Measurements from ENCODE around the gene RPS18. TPM values are rescaled to one million over a fixed set of nuclear protein-coding genes. Genes with fewer than 3 reads are reported as not detected.
"Not testable (repeated sequence)": the region's sequence is repeated elsewhere in the genome, so short reads cannot be mapped to it uniquely, and the experiment has no call there.

The RPS18 gene
- total and polyA plus RNA-seq, 4 donors: 742 to 1,432 (median 1,060) TPM

- Histone ChIP-seq H3K4me1 (ENCODE audit: control insufficient read depth in 4 of 4, insufficient read depth in 4 of 4, low read length in 3 of 4) (peaks cover 9 to 54% (median 42%) of the 10 kb centered on the region in 4 donors), H3K9ac (ENCODE audit: low read depth in 1 of 2, low read length in 2 of 2) (no peak overlapping the region), H3K9me3 (ENCODE audit: control insufficient read depth in 4 of 4, low read length in 3 of 4) (no peaks in the 10 kb centered on the region), H3K27ac (ENCODE audit: low read depth in 1 of 2, low read length in 2 of 2) (no peak overlapping the region), H3K36me3 (ENCODE audit: control insufficient read depth in 4 of 4, insufficient read depth in 3 of 4, low read depth in 1 of 4, low read length in 3 of 4) (peaks cover 0 to 29% (median 12%) of the 10 kb centered on the region in 4 donors), H3K4me3 (ENCODE audit: low read depth in 1 of 3, low read length in 3 of 3) (no peak overlapping the region), H3K27me3 (ENCODE audit: control insufficient read depth in 4 of 4, insufficient read depth in 4 of 4, low read length in 3 of 4) (no peaks in the 10 kb centered on the region)
- no peak for DNase-seq (ENCODE audit: low spot score)
- TF ChIP-seq EGR1 (IDR thresholded peaks at IDR 0.05; ENCODE audit: low read depth in 2 of 2): no peak
- TF ChIP-seq FOXA2 (IDR thresholded peaks at IDR 0.05): peak; percentile 26
- TF ChIP-seq, protein P1, sequence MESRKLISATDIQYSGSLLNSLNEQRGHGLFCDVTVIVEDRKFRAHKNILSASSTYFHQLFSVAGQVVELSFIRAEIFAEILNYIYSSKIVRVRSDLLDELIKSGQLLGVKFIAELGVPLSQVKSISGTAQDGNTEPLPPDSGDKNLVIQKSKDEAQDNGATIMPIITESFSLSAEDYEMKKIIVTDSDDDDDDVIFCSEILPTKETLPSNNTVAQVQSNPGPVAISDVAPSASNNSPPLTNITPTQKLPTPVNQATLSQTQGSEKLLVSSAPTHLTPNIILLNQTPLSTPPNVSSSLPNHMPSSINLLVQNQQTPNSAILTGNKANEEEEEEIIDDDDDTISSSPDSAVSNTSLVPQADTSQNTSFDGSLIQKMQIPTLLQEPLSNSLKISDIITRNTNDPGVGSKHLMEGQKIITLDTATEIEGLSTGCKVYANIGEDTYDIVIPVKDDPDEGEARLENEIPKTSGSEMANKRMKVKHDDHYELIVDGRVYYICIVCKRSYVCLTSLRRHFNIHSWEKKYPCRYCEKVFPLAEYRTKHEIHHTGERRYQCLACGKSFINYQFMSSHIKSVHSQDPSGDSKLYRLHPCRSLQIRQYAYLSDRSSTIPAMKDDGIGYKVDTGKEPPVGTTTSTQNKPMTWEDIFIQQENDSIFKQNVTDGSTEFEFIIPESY (IDR thresholded peaks at IDR 0.05): no peak
- peak in 1 of 2 donors; percentile 39 for TF ChIP-seq GABPA (IDR thresholded peaks at IDR 0.05 in 1 of 2, conservative IDR thresholded peaks at IDR 0.05 in 1 of 2)
- no peak for TF ChIP-seq YY1 (IDR thresholded peaks at IDR 0.05)
- TF ChIP-seq SP1 (IDR thresholded peaks at IDR 0.05): no peak
- TF ChIP-seq NR2F2 (IDR thresholded peaks at IDR 0.05): no peak
- TF ChIP-seq HNF4A (conservative IDR thresholded peaks at IDR 0.05): peak in 1 of 2 donors; percentile 57
- no peak for TF ChIP-seq RAD21 (IDR thresholded peaks at IDR 0.05)
- TF ChIP-seq, protein P2, sequence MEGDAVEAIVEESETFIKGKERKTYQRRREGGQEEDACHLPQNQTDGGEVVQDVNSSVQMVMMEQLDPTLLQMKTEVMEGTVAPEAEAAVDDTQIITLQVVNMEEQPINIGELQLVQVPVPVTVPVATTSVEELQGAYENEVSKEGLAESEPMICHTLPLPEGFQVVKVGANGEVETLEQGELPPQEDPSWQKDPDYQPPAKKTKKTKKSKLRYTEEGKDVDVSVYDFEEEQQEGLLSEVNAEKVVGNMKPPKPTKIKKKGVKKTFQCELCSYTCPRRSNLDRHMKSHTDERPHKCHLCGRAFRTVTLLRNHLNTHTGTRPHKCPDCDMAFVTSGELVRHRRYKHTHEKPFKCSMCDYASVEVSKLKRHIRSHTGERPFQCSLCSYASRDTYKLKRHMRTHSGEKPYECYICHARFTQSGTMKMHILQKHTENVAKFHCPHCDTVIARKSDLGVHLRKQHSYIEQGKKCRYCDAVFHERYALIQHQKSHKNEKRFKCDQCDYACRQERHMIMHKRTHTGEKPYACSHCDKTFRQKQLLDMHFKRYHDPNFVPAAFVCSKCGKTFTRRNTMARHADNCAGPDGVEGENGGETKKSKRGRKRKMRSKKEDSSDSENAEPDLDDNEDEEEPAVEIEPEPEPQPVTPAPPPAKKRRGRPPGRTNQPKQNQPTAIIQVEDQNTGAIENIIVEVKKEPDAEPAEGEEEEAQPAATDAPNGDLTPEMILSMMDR (IDR thresholded peaks at IDR 0.05; ENCODE audit: low read depth, low read length, missing input control): no peak
- 59% methylated on average over 14 of the region's 14 CpGs for WGBS
These were observed 2.3 kb downstream of the RPS18 start for GRCh38 chr6:33273924-33274902.

GRCh38 chr6:33275795-33276580, 4.1 kb downstream of the RPS18 start:
- Histone ChIP-seq H3K36me3 (ENCODE audit: control insufficient read depth in 4 of 4, insufficient read depth in 3 of 4, low read depth in 1 of 4, low read length in 3 of 4) (peaks cover 0 to 37% (median 15%) of the 10 kb centered on the region in 4 donors), H3K4me1 (ENCODE audit: control insufficient read depth in 4 of 4, insufficient read depth in 4 of 4, low read length in 3 of 4) (peaks cover 9 to 49% (median 38%) of the 10 kb centered on the region in 4 donors), H3K9ac (ENCODE audit: low read depth in 1 of 2, low read length in 2 of 2) (peak overlapping the region in 1 of 2 donors; percentile 41)
- WGBS: 81% methylated on average over 16 of the region's 16 CpGs
- H3K27ac ChIP-seq (ENCODE audit: low read depth in 1 of 2, low read length in 2 of 2); H3K27me3 ChIP-seq (ENCODE audit: control insufficient read depth in 4 of 4, insufficient read depth in 4 of 4, low read length in 3 of 4); DNase-seq (ENCODE audit: low spot score); H3K9me3 ChIP-seq (ENCODE audit: control insufficient read depth in 4 of 4, low read length in 3 of 4); H3K4me3 ChIP-seq (ENCODE audit: low read depth in 1 of 3, low read length in 3 of 3): not testable (repeated sequence)

DNA sequence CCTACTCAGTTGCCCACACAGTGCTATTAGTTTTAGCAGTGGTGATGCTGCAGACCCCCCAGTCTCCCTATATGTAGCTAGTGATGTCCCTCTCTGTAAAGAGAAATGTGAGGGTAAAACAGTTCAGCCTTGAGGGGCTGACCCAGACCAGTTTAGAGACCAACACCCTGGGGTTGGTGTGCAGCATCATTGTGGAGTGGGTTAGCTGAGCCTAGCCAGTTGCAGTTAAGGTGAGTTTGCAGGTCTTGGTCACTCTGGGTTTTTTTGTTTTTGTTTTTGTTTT, 4.6 kb downstream of the RPS18 start:
- Histone ChIP-seq H3K9ac (ENCODE audit: low read depth in 1 of 2, low read length in 2 of 2) (peak overlapping the region; percentile 39 to 41), H3K9me3 (ENCODE audit: control insufficient read depth in 4 of 4, low read length in 3 of 4) (no peaks in the 10 kb centered on the region), H3K4me3 (ENCODE audit: low read depth in 1 of 3, low read length in 3 of 3) (peak overlapping the region; percentile 8 to 59 (median 30)), H3K4me1 (ENCODE audit: control insufficient read depth in 4 of 4, insufficient read depth in 4 of 4, low read length in 3 of 4) (peaks cover 9 to 48% (median 36%) of the 10 kb centered on the region in 4 donors), H3K27me3 (ENCODE audit: control insufficient read depth in 4 of 4, insufficient read depth in 4 of 4, low read length in 3 of 4) (no peaks in the 10 kb centered on the region), H3K27ac (ENCODE audit: low read depth in 1 of 2, low read length in 2 of 2) (peak overlapping the region; percentile 63 to 64), H3K36me3 (ENCODE audit: control insufficient read depth in 4 of 4, insufficient read depth in 3 of 4, low read depth in 1 of 4, low read length in 3 of 4) (peaks cover 0 to 42% (median 15%) of the 10 kb centered on the region in 4 donors)
- DNase-seq (ENCODE audit: low spot score): no peak
- no peak for TF ChIP-seq FOXA2 (IDR thresholded peaks at IDR 0.05)
- TF ChIP-seq NR2F2 (IDR thresholded peaks at IDR 0.05): no peak
- no peak for TF ChIP-seq YY1 (IDR thresholded peaks at IDR 0.05)
- TF ChIP-seq, protein P1 (IDR thresholded peaks at IDR 0.05): no peak
- TF ChIP-seq RXRA (IDR thresholded peaks at IDR 0.05): no peak
- TF ChIP-seq GABPA (IDR thresholded peaks at IDR 0.05 in 1 of 2, conservative IDR thresholded peaks at IDR 0.05 in 1 of 2): no peak
